ENCODE results near the gene RGN.

DNA sequence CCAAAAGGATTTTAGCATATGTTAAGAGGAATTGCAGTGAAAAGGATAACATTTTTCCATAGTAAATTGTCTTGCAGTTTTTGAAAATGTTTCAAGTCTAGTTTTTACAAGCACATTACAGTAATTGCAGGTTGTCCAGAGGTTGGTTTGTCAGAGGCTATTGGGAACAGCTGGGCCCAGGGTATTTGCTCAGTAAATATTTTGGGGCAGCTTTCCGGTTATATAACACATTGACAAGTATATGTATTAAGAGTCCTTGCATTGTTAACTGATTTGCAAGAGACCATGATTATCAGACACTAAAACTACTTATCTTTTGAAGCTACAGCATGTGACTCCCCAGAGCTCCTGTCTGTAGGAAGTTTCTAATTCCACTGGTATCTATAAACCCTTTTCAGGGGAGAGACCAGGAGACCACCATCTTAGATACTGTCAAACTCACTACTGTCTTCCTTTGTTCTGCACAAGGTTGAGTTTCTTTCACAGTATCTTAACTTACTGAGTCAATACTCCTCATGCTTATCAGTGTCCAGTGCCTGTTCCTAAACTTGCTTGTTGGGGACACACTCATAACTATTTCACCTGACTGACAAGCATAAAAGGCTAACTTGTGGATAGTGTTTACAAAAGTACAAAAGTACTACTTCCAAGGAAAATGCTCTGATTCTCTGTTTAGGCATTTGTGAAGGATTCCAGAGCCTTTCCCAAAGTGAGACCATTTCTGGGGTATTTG is 18.9 kb upstream of the RGN start:
- TF ChIP-seq SUZ12 (IDR thresholded peaks at IDR 0.05; ENCODE audit: extremely low read depth, insufficient read depth, insufficient read length) = no peak
- no peak for TF ChIP-seq ZNF274 (IDR thresholded peaks at IDR 0.05; ENCODE audit: low read depth, low read length)

Measured in NT2/D1 (cell line).